Adrenal gland (tissue), 5 donors: Measurements from ENCODE around the gene KMT5C.
A peak's percentile ranks its signal among the peaks of the same experiment; 100 is the strongest.

Experiments used
- CTCF ChIP-seq, 6 experiments: fragments of 450-650 bp in 4 of 6; fragments of 200-600 bp in 2 of 6; sonication (generic) in 1 of 6; IDR thresholded peaks; 1 replicate in 5 of 6; 2 replicates in 1 of 6; pipeline versions ENCODE4 v1.5.1 to v1.8.0; 2016 to 2021; ENCODE audit warnings: antibody characterized with exemption in 6 of 6, mild to moderate bottlenecking in 2 of 6, moderate library complexity in 1 of 6
- POLR2A ChIP-seq, 2 donors: fragments of 450-650 bp; IDR thresholded peaks; one replicate each; pipeline ENCODE4 v1.6.1; 2017; ENCODE audit warnings: antibody characterized with exemption in 2 of 2, mild to moderate bottlenecking in 2 of 2, moderate library complexity in 1 of 2
- donor health status: DM: no; HTN: no; CAD: no.

GRCh38 chr19:55385724-55386492 lies 46.2 kb downstream of the KMT5C start, which contains the start of gene RPL28:
- TF ChIP-seq POLR2A (IDR thresholded peaks at IDR 0.05) (peak; percentile 98), CTCF (IDR thresholded peaks at IDR 0.05) (peak in 1 of 6 experiments; percentile 25)
